Caki2 (cell line): ENCODE data around the gene PLEKHM1. TPM values are rescaled to one million over a fixed set of nuclear protein-coding genes. Genes with fewer than 3 reads are reported as not detected.

Source experiments
- DNase-seq: peaks from one replicate; pipeline ENCODE4 v3.0.0-alpha.2; 2015; ENCODE audit warnings: low read depth
- in situ Hi-C: cut with HindIII; loops from 2 replicates; pipeline ENCODE4 v1.10.0; 2016; ENCODE audit warnings: low sequenced_read_pairs, low pct_unique_long_range_greater_than_20kb, mixed read lengths
- total RNA-seq: library from RNA; depleted of rRNA; stranded (reverse); fragments of >200 nt; shearing (Covaris generic); gene quantifications from 2 replicates; pipeline ENCODE4 v1.2.3, GENCODE V29; 2014; ENCODE audit warnings: low replicate concordance

The PLEKHM1 gene
- total RNA-seq, 1 experiment from 2014 or later: 32.0 TPM

GRCh38 chr17:45414990-45415881, 75.3 kb downstream of the PLEKHM1 start:
- DNase-seq: no peak
- in situ Hi-C loops: no loop called here

DNA sequence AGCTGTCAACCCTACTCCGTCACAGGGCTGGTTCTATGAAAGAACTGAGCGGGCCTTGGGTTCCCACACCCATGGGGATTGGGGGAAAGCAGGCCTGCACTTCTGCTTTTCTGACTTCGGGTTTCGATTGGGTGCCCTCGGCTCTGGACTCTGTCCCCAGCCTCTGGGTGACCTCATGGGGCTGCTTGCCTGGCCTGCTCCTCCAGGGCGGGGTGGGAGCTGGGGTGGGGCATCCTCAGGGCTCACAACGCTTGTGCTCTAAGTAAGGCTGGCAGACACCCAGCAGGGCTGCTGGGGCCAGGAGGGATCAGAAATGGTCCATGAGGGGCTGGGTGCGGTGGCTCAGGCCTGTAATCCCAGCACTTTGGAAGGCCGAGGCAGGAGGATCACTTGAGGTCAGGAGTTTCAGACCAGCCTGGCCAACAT, 77.0 kb downstream of the PLEKHM1 start:
- in situ Hi-C loops: no loop called here
- DNase-seq: no peak

GRCh38 chr17:45411348-45412105, 79.0 kb downstream of the PLEKHM1 start:
- in situ Hi-C loops: no loop called here

DNA sequence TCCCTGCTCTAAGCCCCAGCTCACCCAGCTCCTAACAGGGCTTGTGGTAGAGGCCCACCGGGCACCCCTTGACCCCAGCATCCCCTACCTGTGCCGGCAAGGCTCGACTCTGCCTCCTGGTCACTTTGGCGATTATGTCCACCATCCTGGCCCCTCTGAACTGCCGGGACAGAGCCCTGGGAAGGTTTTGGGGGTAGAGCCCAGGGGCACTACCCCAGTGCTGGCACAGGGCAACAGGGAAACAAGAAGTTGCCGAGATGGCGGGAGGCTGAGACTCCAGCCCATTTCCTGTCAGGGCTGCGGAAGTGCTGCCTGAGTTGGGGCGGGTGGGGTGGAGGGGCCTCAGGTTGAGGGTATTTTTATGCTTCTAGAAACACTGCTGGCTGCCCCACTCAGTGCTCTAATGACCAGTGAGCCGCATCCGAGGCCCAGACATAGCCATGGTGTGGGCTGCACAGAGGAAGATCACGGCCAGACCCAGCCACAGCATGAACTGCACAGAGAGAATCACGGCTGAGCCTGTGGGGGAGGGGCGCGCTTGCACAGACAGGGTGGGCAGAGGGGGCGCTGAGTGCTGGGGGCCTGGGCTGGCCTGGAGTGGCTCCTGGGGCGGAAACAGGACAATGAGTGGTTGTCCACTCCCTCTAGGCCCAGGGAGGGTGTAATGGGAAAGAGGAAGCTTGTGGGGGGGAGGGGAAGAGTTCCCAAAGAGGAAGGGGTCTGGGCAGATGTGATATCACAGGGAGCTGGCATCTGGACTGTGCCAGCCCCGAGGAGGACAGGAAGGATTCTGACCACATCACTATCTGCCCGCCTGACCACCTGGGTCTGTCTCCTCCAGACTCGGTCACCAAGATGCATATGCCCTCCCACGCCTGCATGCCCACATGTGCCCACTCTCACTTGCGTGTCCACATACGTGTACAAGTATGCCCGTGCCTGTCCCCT, 80.1 kb downstream of the PLEKHM1 start:
- in situ Hi-C loops: no loop called here
- DNase-seq: no peak

More at GRCh38 chr17:45411348-45412105, 79.0 kb downstream of the PLEKHM1 start:
- DNase-seq: no peak

GRCh38 chr17:45409659-45410076, 80.9 kb downstream of the PLEKHM1 start:
- in situ Hi-C loops: no loop called here
- no peak for DNase-seq

DNA sequence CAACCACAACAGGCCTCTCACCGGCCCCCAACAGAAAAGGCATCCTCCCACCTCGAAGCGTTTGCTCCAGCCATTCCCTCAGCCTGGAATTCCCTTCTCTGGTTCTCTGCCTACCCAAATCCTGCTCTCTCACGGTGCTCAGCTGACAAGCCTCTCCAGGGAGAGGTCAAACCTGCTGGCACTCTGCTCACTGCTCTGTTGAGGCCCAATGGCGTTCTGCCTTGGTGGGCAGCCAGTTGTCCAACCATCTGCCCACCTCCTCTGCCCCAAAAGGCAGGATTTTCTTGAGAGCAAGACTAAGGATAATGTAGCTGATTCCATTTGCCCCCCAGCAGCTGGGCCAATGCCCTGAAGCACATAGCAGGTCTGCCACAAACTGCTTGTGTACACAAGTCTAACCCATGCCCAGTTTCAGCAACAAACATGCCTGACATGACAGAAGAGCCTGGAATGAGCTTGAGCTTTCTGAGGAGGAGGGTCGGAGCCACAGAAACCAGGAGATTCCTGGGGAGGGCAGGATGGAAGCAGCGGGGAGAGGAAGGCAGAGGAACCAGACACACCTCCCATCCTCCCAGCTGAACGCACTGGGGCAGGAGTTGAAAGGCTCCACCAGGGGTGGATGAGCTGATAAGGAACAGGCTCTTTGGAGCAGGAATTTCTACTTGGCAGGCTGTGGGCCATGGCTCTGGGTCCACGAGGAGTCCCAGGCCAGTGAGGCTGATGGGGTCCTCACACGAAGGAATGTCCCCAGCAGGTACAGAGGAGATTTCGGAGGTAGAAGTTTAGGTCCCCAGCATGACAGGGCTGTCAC, 81.7 kb downstream of the PLEKHM1 start:
- in situ Hi-C loops: no loop called here

DNA sequence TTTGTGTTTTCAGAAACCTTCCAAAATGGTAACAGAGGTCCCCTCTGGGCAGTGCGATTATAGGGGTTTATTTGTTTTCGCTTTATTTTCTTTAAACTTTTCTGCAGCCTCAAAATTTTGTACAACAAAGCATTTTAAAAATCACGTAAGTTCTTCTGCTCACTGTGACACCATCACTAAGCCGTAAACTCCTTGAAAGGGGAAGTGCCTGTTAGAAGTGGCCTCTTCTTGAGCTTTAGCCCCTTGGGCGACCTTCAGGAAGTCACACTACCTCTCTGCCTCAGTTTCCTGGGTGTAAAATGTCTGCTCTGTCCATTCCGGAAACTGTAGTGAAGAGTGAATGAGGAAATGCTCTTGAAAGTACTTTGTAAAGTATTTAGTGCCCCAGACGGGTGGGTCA, 84.4 kb downstream of the PLEKHM1 start:
- in situ Hi-C loops: no loop called here

More for the DNA sequence above, 81.7 kb downstream of the PLEKHM1 start:
- DNase-seq: no peak

DNA sequence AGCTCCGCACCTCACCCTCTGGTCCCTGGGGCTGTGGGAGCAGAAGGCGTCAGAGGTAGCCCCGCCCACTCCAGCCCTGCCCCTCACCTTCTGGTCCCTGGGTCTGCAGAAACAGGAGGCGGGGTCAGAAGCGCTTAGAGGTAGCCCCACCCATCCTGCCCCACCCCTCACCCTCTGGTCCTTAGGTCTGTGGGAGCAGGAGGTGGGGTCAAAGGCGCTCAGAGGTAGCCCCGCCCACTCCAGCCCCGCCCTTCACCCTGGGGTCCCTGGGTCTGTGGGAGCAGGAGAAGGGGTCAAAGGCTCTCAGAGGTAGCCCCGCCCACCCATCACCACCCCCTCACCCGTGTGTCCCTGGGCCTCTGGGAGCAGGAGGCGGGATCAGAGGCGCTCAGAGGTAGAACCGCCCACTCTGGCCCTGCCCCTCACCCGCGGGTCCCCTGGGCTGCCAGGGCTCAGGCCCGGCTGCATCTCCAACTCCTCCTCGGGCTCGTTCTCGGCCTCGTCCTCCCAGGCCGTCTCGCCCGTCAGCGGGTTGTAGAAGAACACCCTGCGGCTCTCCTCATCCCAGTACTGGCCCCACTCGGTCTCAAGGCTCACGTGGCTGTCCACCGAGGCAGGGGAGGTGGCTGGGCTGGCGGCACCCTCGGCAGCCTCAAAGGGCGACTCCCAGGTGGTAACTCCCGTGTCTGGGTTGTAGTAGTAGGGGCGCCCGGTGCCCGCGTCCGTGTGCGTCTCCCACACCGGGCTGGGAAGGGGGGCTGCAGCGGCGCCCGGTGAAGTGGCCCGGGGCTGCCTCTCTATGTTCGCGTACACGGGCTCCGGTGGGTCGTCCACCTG, 85.1 kb downstream of the PLEKHM1 start:
- DNase-seq: no peak

More for the DNA sequence above, 84.4 kb downstream of the PLEKHM1 start:
- DNase-seq: no peak

GRCh38 chr17:45404870-45405249, 85.7 kb downstream of the PLEKHM1 start:
- in situ Hi-C loops: no loop called here
- no peak for DNase-seq

More for the DNA sequence above, 85.1 kb downstream of the PLEKHM1 start:
- in situ Hi-C loops: no loop called here

DNA sequence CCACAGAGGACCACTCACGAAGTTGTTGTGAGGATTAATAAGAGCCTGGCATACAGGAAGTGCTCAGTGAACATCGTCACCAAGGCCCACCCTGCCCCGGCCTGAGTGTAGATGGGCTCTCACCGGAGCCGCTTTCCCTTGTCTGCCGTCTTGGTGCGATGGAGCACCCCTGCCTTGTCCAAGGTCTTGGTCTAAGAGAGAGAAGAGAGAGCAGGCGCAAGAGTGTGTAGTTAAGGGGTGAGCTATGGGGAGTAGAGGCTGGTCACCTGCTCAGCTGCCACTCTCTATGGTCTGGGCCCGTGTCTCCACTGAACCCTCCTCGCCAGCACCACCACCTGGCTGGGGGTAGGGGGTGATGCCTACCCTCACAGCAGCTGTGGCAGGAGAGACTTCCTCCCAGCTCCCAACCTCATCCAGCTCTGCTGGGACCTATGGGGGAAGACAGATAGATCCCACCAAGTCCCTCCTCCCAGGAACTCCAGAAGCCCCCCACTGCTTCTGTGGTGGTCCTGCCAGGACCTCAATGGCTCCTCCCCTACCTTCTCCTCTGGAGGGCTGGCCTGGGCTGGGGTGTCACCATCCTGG, 86.5 kb downstream of the PLEKHM1 start:
- in situ Hi-C loops: no loop called here

DNA sequence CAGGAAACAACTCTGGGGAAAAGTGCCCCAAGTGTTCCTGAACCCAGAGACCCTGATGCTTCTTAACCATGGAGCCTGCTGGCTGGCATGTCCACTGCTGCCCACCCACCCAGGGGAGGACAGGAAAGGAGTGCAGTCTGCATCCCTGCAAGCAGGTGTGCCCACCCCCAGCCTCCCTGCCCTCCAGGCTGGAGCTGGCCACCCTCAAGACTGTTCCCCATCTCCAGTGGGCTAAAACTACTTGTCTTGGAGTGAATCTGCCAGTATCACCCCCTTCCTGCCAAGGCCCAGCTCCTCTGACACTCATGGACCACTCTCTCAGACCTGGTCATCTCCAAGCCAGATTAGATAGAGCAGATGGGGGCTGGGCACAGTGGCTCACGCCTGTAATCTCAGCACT, 87.6 kb downstream of the PLEKHM1 start:
- no peak for DNase-seq
- in situ Hi-C loops: no loop called here

More for the DNA sequence above, 86.5 kb downstream of the PLEKHM1 start:
- no peak for DNase-seq

- in situ Hi-C loops: no loop called here
- DNase-seq: no peak
These were observed 91.7 kb downstream of the PLEKHM1 start for GRCh38 chr17:45398800-45399199.

DNA sequence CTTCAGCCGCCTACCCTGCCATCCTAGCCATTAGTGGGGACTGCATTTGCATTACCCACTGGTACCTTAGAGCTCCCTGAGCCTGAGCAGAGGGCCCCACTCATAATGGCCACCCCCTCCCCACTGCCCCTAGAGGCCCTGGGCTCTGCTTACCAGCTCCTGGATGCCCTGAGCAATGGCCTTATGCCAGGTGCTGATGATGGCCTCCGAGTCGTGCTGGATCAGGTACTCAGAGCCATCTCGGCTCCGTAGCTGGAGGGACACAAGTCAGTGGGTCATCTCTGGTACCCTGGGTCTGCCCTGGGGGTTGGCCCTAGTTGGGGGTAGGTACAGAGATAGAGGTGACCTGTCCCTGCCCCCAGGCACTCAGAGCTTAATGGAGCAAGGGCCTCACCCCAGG, 92.7 kb downstream of the PLEKHM1 start:
- no peak for DNase-seq
- in situ Hi-C loops: no loop called here

DNA sequence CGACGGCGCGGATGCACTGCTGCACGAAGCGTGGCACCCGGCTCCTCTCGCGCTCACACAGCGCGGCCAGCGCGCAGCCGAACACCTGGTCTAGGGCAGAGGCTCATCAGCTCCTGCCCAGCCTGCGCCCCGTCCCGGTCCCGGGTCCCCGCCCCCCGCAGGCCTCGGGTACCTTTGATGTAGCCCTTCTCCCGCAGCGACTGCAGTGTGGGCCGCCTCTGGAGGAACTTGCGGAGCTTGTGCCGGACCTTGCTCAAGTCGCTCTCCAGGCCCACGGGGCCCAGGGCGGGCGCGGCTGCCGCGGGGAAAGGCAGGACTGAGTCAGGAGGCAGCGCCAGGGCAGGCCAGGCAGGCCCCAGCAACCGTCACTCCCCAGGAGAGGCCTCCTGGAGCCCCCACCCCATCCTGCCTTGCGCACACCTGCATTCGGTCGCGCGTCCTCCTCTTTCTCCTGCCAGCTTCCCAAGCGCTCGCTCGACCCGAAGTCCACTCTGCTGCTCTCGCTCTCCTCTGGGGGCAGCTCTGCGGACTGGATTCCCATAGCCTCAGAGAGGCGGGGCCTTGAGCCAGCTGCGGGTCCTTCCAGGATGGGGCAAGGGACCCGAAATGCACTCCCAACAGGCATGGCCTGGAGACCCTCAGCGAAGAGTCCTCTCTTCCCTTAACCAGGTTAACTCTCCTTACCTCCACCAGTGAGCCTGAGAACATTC, 93.9 kb downstream of the PLEKHM1 start:
- no peak for DNase-seq
- in situ Hi-C loops: no loop called here

- in situ Hi-C loops: no loop called here
- no peak for DNase-seq
These were observed 94.7 kb downstream of the PLEKHM1 start for GRCh38 chr17:45395569-45396415.
